ENCODE measurements around the gene SLC35F3.

The SLC35F3 gene

DNA sequence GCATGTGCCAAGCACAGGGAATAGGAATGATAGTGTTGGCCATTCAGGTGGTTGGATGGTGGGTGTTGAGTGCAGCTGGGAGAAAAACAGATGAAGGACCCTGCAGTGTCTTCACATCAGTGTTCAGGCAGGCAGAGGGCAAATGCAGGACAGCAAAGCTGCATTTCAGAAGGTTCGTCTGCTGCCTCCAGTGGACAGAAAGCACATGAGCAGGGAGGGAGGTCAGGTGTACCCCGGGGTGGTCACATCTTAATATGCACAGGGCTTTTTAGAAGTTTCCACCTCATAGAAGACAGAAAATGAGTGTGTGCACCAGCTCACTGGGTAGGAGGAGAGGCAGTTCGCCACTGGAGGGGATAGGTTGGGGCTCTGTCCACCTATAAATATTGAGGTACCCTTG is 184.9 kb downstream of the SLC35F3 start:
- no peak overlapping the region for H3K9ac ChIP-seq (ENCODE audit: low read length in 5 of 5)
- no peak overlapping the region for H3K27ac ChIP-seq (ENCODE audit: low read depth, low read length)
- no peaks in the 10 kb centered on the region for H3K27me3 ChIP-seq (ENCODE audit: control insufficient read depth in 5 of 5, insufficient read depth in 4 of 5, low read length in 5 of 5)
- no peak overlapping the region for H3K4me3 ChIP-seq (ENCODE audit: low read depth in 1 of 5, low read length in 5 of 5)
- peaks cover 0 to 9% (median 5%) of the 10 kb centered on the region in 5 donors for H3K9me3 ChIP-seq (ENCODE audit: control insufficient read depth in 5 of 5, low read length in 5 of 5)
- no peaks in the 10 kb centered on the region for H3K36me3 ChIP-seq (ENCODE audit: control insufficient read depth in 5 of 5, insufficient read depth in 5 of 5, low read length in 5 of 5)
- peaks cover 0 to 13% (median 8%) of the 10 kb centered on the region in 5 donors for H3K4me1 ChIP-seq (ENCODE audit: control insufficient read depth in 5 of 5, insufficient read depth in 5 of 5, low read length in 5 of 5)

DNA sequence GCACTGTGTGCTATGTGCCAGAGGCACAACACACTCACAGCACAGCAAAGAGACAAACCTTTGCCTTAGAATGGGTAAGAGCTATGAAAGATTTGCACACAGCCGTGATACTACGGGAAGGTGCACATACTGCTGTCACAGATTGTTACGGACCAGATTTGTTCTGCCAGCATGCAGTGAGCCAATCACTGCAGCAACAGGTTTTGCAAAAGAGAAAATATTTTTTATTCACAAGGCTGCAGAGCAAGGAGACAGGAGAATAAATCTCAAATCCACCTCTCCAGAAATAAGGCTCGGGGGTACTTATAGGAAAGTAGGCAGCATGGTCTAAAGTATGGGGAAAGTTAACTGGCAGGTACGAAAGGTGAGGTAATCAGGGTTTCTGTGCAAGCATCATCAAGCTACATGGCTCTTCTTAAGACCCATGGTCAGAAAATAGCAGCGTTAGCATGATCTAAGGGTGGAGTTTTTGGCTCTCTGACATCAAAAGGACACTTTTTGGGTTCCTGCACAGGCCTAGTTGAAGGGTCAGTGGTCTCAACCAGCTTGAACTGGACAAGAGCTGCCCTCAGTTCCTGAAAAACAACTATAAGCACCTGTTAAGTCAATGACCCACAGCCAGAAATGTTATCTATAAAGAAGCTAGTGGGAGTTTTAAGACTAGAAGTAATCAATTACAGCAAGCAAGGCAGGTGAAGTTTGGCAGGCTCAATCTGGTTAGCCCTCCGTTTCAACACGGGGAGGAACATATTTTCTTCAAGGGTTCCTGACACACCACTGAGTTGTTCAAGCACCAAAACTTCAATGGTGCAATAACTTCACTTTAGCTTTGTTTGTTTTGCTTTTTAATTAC is 186.0 kb downstream of the SLC35F3 start:
- Histone ChIP-seq H3K9me3 (ENCODE audit: control insufficient read depth in 5 of 5, low read length in 5 of 5) (peaks cover 0 to 9% (median 5%) of the 10 kb centered on the region in 5 donors), H3K27me3 (ENCODE audit: control insufficient read depth in 5 of 5, insufficient read depth in 4 of 5, low read length in 5 of 5) (no peaks in the 10 kb centered on the region), H3K9ac (ENCODE audit: low read length in 5 of 5) (no peak overlapping the region), H3K4me1 (ENCODE audit: control insufficient read depth in 5 of 5, insufficient read depth in 5 of 5, low read length in 5 of 5) (peaks cover 0 to 15% (median 8%) of the 10 kb centered on the region in 5 donors), H3K27ac (ENCODE audit: low read depth, low read length) (no peak overlapping the region), H3K36me3 (ENCODE audit: control insufficient read depth in 5 of 5, insufficient read depth in 5 of 5, low read length in 5 of 5) (no peaks in the 10 kb centered on the region), H3K4me3 (ENCODE audit: low read depth in 1 of 5, low read length in 5 of 5) (peak overlapping the region in 1 of 5 donors; percentile 15)

DNA sequence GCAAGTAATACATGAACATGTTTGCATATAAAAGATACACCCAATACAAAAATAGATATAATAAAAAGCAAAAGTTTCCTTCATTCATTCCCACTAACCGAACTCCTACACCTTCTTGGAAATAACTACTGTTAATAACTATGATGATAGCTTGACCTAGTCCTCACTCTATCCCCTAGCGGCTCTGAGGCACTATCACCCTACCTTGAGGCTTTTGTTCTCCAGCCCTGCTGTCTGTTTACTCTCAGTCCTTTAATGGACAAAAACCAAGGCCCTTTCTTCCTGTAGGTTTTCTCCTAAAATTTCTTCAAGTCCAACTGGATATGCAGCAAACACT is 186.6 kb downstream of the SLC35F3 start:
- Histone ChIP-seq H3K27ac (ENCODE audit: low read depth, low read length) (no peak overlapping the region), H3K27me3 (ENCODE audit: control insufficient read depth in 5 of 5, insufficient read depth in 4 of 5, low read length in 5 of 5) (no peaks in the 10 kb centered on the region), H3K9me3 (ENCODE audit: control insufficient read depth in 5 of 5, low read length in 5 of 5) (peaks cover 0 to 9% (median 5%) of the 10 kb centered on the region in 5 donors), H3K36me3 (ENCODE audit: control insufficient read depth in 5 of 5, insufficient read depth in 5 of 5, low read length in 5 of 5) (no peaks in the 10 kb centered on the region), H3K4me3 (ENCODE audit: low read depth in 1 of 5, low read length in 5 of 5) (no peak overlapping the region), H3K9ac (ENCODE audit: low read length in 5 of 5) (no peak overlapping the region), H3K4me1 (ENCODE audit: control insufficient read depth in 5 of 5, insufficient read depth in 5 of 5, low read length in 5 of 5) (peaks cover 0 to 15% (median 8%) of the 10 kb centered on the region in 5 donors)

DNA sequence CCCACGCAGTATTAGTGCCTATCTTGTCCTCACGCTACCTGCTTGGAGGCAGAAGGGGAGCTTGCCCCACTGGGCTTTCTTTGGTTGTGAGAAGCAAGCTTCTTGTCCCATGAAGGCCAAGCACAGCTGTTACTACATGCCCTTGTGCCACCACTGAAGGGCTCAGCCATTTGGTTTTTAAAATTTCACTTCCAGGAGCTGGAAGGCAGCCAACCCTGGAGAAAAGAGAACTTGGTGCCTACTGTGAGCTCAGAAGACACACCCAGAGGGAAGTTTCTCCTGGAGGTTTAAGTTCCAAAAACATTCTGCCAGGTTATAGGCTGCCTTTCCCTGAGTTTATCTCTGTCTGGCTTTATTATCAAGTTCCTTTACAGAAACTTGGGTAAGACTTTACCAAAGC is 187.4 kb downstream of the SLC35F3 start:
- peaks cover 0 to 15% (median 8%) of the 10 kb centered on the region in 5 donors for H3K4me1 ChIP-seq (ENCODE audit: control insufficient read depth in 5 of 5, insufficient read depth in 5 of 5, low read length in 5 of 5)
- H3K4me3 ChIP-seq (ENCODE audit: low read depth in 1 of 5, low read length in 5 of 5) = no peak overlapping the region
- H3K36me3 ChIP-seq (ENCODE audit: control insufficient read depth in 5 of 5, insufficient read depth in 5 of 5, low read length in 5 of 5) = no peaks in the 10 kb centered on the region
- H3K9ac ChIP-seq (ENCODE audit: low read length in 5 of 5) = no peak overlapping the region
- H3K9me3 ChIP-seq (ENCODE audit: control insufficient read depth in 5 of 5, low read length in 5 of 5) = peaks cover 0 to 9% (median 5%) of the 10 kb centered on the region in 5 donors
- no peak overlapping the region for H3K27ac ChIP-seq (ENCODE audit: low read depth, low read length)
- no peaks in the 10 kb centered on the region for H3K27me3 ChIP-seq (ENCODE audit: control insufficient read depth in 5 of 5, insufficient read depth in 4 of 5, low read length in 5 of 5)

DNA sequence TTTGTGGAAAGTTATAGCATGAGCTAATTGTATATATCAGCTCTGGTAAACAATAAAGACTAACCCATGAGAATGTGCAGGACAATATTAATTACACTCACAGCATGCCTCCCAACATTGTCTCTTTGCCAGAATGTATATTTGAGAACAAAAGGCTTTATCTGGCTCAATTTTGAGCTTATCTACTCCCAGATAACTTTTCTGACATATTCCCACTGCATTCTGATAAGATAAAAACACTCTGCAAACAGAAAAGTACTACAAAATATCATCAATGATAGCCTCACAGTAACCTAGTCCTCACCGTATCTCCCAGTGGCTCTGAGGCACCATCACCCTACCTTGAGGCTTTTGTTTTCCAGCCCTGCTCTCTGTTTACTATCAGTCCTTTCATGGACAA is 188.6 kb downstream of the SLC35F3 start:
- peaks cover 0 to 15% (median 8%) of the 10 kb centered on the region in 5 donors for H3K4me1 ChIP-seq (ENCODE audit: control insufficient read depth in 5 of 5, insufficient read depth in 5 of 5, low read length in 5 of 5)
- peaks cover 0 to 9% (median 5%) of the 10 kb centered on the region in 5 donors for H3K9me3 ChIP-seq (ENCODE audit: control insufficient read depth in 5 of 5, low read length in 5 of 5)
- H3K27ac ChIP-seq (ENCODE audit: low read depth, low read length) = no peak overlapping the region
- no peak overlapping the region for H3K9ac ChIP-seq (ENCODE audit: low read length in 5 of 5)
- H3K36me3 ChIP-seq (ENCODE audit: control insufficient read depth in 5 of 5, insufficient read depth in 5 of 5, low read length in 5 of 5) = no peaks in the 10 kb centered on the region
- no peak overlapping the region for H3K4me3 ChIP-seq (ENCODE audit: low read depth in 1 of 5, low read length in 5 of 5)
- H3K27me3 ChIP-seq (ENCODE audit: control insufficient read depth in 5 of 5, insufficient read depth in 4 of 5, low read length in 5 of 5) = no peaks in the 10 kb centered on the region

DNA sequence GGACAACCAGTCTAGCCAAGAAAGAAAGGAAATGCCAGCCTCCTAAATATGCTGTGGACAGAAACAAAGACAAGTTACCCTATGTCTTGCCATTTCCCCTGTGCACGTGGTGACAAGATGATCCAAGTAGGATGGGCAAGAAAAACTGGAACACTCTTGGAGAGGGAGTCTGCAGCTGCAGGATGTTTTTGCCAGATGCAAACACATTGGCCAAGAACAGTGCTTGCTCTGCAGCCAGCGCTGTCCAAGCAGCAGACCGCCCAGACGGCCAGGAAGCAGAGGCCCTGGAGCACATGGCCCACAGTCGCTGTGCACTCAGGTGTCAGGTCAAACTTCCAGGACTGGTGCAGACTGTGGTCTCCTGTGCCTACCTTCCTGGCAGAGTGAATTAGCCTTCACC is 189.3 kb downstream of the SLC35F3 start:
- H3K9me3 ChIP-seq (ENCODE audit: control insufficient read depth in 5 of 5, low read length in 5 of 5) = peaks cover 0 to 9% (median 5%) of the 10 kb centered on the region in 5 donors
- H3K9ac ChIP-seq (ENCODE audit: low read length in 5 of 5) = no peak overlapping the region
- no peak overlapping the region for H3K4me3 ChIP-seq (ENCODE audit: low read depth in 1 of 5, low read length in 5 of 5)
- no peaks in the 10 kb centered on the region for H3K27me3 ChIP-seq (ENCODE audit: control insufficient read depth in 5 of 5, insufficient read depth in 4 of 5, low read length in 5 of 5)
- H3K4me1 ChIP-seq (ENCODE audit: control insufficient read depth in 5 of 5, insufficient read depth in 5 of 5, low read length in 5 of 5) = peaks cover 0 to 15% (median 8%) of the 10 kb centered on the region in 5 donors
- no peaks in the 10 kb centered on the region for H3K36me3 ChIP-seq (ENCODE audit: control insufficient read depth in 5 of 5, insufficient read depth in 5 of 5, low read length in 5 of 5)
- H3K27ac ChIP-seq (ENCODE audit: low read depth, low read length) = no peak overlapping the region

DNA sequence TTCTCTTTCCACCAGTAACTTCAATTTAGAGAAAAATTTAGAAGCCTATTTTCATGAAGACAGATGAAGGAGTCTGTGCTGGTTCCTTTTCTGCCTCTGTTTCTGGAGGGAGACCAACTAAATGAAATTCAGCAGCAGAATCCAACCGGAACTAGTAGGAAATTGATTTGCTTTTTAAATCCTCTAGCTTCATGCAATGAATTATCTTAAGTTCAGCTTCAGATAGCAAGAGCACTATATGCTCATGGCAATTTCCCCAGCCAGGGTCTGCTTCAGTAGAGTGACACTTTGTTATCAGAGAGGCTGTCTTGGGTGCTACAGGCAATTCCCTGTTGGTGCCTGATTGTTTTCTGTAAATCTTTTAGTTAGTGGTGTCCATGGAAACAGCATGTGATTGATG is 189.7 kb downstream of the SLC35F3 start:
- Histone ChIP-seq H3K4me1 (ENCODE audit: control insufficient read depth in 5 of 5, insufficient read depth in 5 of 5, low read length in 5 of 5) (peaks cover 0 to 15% (median 8%) of the 10 kb centered on the region in 5 donors), H3K9me3 (ENCODE audit: control insufficient read depth in 5 of 5, low read length in 5 of 5) (peaks cover 0 to 9% (median 5%) of the 10 kb centered on the region in 5 donors), H3K27me3 (ENCODE audit: control insufficient read depth in 5 of 5, insufficient read depth in 4 of 5, low read length in 5 of 5) (no peaks in the 10 kb centered on the region), H3K9ac (ENCODE audit: low read length in 5 of 5) (no peak overlapping the region), H3K4me3 (ENCODE audit: low read depth in 1 of 5, low read length in 5 of 5) (no peak overlapping the region), H3K36me3 (ENCODE audit: control insufficient read depth in 5 of 5, insufficient read depth in 5 of 5, low read length in 5 of 5) (no peaks in the 10 kb centered on the region), H3K27ac (ENCODE audit: low read depth, low read length) (no peak overlapping the region)

DNA sequence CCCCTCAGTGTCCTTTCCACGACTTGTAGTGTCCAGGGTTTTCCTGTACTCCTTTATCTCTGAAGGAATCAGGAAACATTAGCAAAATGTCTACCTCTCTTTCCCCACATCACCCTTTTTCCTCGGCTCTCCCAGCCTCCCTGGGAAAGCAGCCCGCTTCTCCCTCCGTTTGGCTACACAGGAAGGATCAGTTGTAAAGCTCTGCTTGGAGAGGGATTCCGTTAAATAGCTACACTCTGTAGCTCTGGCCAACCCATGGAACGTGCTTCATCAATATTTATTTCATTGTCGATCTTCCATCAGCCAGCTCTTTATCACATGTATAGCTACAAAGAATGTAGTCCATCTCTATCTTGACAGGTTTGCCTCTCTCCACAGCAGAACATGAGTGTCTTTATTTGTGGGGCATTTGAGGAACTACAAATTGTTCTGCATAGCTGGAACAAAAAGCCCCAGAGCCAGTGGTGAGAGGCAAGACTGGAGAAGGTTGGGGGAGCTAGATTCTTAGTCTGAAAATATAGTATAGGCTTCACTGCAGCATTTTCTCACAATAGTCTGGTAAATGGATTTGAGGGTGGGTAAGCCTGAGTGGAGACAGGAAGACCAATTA is 191.8 kb downstream of the SLC35F3 start:
- H3K4me1 ChIP-seq (ENCODE audit: control insufficient read depth in 5 of 5, insufficient read depth in 5 of 5, low read length in 5 of 5) = peaks cover 0 to 15% (median 8%) of the 10 kb centered on the region in 5 donors
- H3K9me3 ChIP-seq (ENCODE audit: control insufficient read depth in 5 of 5, low read length in 5 of 5) = no peaks in the 10 kb centered on the region
- no peaks in the 10 kb centered on the region for H3K36me3 ChIP-seq (ENCODE audit: control insufficient read depth in 5 of 5, insufficient read depth in 5 of 5, low read length in 5 of 5)
- H3K27ac ChIP-seq (ENCODE audit: low read depth, low read length) = no peak overlapping the region
- H3K27me3 ChIP-seq (ENCODE audit: control insufficient read depth in 5 of 5, insufficient read depth in 4 of 5, low read length in 5 of 5) = peaks cover 0 to 3% (median 0%) of the 10 kb centered on the region in 5 donors
- no peak overlapping the region for H3K9ac ChIP-seq (ENCODE audit: low read length in 5 of 5)
- H3K4me3 ChIP-seq (ENCODE audit: low read depth in 1 of 5, low read length in 5 of 5) = no peak overlapping the region

DNA sequence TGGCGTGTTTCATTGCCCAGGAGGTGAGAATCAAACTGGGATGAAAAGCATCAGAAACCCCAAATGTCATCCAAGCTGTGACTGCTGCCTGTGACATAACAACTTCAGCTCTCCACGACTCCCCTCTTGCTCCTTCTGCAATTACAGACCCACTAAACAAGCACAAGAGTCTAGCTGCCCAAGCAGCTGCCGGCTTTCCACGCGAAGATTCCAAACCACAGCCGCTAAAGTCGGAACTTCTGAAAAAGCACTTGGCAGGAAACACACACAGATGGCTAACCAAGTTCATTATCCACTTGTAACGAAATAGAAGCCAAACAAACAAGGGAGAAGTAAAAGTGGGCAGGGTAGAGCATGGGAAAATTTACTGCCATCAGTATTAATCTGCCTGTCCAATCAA is 198.1 kb downstream of the SLC35F3 start:
- H3K4me1 ChIP-seq (ENCODE audit: control insufficient read depth in 5 of 5, insufficient read depth in 5 of 5, low read length in 5 of 5) = peaks cover 0 to 5% (median 0%) of the 10 kb centered on the region in 5 donors
- no peak overlapping the region for H3K9ac ChIP-seq (ENCODE audit: low read length in 5 of 5)
- no peak overlapping the region for H3K4me3 ChIP-seq (ENCODE audit: low read depth in 1 of 5, low read length in 5 of 5)
- no peaks in the 10 kb centered on the region for H3K36me3 ChIP-seq (ENCODE audit: control insufficient read depth in 5 of 5, insufficient read depth in 5 of 5, low read length in 5 of 5)
- H3K27me3 ChIP-seq (ENCODE audit: control insufficient read depth in 5 of 5, insufficient read depth in 4 of 5, low read length in 5 of 5) = peaks cover 0 to 6% (median 4%) of the 10 kb centered on the region in 5 donors
- H3K9me3 ChIP-seq (ENCODE audit: control insufficient read depth in 5 of 5, low read length in 5 of 5) = peaks cover 0 to 8% (median 0%) of the 10 kb centered on the region in 5 donors
- no peak overlapping the region for H3K27ac ChIP-seq (ENCODE audit: low read depth, low read length)

DNA sequence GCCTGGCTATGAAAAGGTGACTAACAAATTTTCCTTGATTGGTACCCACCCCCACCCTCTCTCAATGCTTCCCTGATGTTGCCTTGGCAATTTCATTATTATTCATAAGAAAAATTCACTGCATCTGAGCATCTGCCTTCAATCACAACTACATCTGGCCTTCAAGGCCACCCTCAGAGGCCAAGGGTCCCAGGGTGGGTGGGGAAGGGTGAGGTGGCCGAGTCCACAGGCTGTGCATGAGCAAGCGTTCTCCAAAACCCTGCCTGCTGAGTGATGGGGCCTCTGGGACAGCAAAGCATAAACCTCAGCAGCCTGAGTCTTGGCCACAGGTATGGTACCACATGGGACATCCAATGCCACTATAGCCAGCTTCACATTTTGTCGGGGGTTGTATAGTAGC is 198.7 kb downstream of the SLC35F3 start:
- no peak overlapping the region for H3K27ac ChIP-seq (ENCODE audit: low read depth, low read length)
- H3K9ac ChIP-seq (ENCODE audit: low read length in 5 of 5) = no peak overlapping the region
- peaks cover 0 to 5% (median 0%) of the 10 kb centered on the region in 5 donors for H3K4me1 ChIP-seq (ENCODE audit: control insufficient read depth in 5 of 5, insufficient read depth in 5 of 5, low read length in 5 of 5)
- no peaks in the 10 kb centered on the region for H3K36me3 ChIP-seq (ENCODE audit: control insufficient read depth in 5 of 5, insufficient read depth in 5 of 5, low read length in 5 of 5)
- H3K27me3 ChIP-seq (ENCODE audit: control insufficient read depth in 5 of 5, insufficient read depth in 4 of 5, low read length in 5 of 5) = peaks cover 0 to 6% (median 4%) of the 10 kb centered on the region in 5 donors
- no peak overlapping the region for H3K4me3 ChIP-seq (ENCODE audit: low read depth in 1 of 5, low read length in 5 of 5)
- peaks cover 0 to 8% (median 0%) of the 10 kb centered on the region in 5 donors for H3K9me3 ChIP-seq (ENCODE audit: control insufficient read depth in 5 of 5, low read length in 5 of 5)

All from subcutaneous abdominal adipose tissue (tissue), 5 donors.